Measurements from ENCODE around the gene DYSF. TPM values are rescaled to one million over a fixed set of nuclear protein-coding genes. Genes with fewer than 3 reads are reported as not detected.

DYSF gene
- polyA plus RNA-seq, 1 donor from 2014 or later = 0.04 TPM

DNA sequence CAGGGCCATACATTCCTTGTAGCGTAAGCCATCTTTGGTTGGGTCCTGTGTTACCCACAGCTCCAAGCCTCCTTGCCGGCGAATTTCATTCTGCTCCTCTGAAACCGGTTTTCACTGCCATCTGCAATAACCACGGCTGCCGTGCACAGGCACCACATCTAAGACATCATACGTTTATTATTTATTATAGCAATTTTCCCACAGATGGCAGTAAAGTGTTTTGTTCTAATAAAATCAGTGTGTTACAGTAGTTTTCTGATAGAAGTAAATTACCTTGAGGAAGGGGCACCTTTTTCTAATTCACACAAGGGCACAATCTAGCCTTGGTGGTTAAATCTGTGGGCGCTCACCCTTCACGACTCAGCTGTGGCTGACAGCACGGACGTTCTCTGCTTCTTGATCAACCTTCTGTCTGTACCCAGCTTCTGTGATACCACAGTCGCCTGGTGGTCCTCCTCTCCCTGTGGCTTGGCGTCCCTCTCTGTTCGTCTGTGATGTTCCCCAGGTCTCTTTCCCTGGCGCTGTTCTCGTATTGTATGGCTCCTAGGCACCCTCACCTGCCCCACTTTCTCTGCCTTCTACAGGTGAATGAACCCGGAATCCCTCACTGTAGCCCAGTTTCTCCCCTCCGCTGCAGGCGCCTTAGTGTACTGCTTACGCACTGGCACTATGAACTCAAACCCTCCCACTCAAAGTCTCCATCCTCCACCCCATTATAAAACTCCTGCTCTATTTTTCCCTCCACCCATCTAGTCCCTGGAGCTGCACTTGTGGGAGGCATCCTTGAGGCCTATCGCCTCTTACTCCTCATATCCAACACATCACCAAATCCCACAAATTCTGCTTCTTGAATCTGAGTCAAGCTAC, 236.8 kb downstream of the DYSF start:
- H3K27ac ChIP-seq (ENCODE audit: low read length) = no peak overlapping the region
- no peak overlapping the region for H2AFZ ChIP-seq (ENCODE audit: low read depth, low read length)

DNA sequence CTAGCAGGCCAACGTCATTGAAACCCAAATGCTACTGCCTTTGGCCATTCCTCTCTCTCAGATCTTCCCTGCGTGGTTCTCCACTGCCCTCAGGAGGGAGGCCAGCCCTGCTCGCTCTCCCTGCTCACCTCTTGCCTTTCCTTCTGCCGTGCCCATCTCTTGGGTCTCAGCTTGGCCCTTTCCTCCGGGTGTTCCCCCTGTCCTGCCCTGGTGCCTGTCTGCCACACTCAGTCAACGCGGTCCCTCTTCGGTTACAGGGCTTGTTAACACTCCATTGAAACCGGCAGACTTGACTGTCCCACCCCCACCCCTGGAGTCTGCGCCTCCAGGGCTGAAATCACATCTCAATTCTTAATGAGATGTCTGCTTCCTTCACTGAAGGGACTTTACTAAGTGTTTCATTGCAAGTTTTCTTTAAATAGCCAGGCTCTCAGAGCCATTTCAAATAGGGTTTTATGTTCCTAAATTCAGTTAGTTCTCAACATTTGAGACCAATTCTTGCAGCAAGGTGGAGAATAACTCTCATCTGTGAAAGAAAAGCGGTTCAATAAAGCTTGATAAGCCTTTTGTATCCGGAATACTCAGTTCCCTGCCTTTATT, 237.6 kb downstream of the DYSF start:
- no peak overlapping the region for H3K27ac ChIP-seq (ENCODE audit: low read length)
- H3F3A ChIP-seq (ENCODE audit: insufficient read depth, low read length, poor library complexity, severe bottlenecking) = no peaks in the 10 kb centered on the region
- TF ChIP-seq MXI1 (conservative IDR thresholded peaks at IDR 0.05; ENCODE audit: poor library complexity, severe bottlenecking) (no peak), POLR2AphosphoS5 (IDR thresholded peaks at IDR 0.05) (no peak), TAF1 (IDR thresholded peaks at IDR 0.05; ENCODE audit: low read depth) (no peak)
- TF ChIP-seq, protein P1, sequence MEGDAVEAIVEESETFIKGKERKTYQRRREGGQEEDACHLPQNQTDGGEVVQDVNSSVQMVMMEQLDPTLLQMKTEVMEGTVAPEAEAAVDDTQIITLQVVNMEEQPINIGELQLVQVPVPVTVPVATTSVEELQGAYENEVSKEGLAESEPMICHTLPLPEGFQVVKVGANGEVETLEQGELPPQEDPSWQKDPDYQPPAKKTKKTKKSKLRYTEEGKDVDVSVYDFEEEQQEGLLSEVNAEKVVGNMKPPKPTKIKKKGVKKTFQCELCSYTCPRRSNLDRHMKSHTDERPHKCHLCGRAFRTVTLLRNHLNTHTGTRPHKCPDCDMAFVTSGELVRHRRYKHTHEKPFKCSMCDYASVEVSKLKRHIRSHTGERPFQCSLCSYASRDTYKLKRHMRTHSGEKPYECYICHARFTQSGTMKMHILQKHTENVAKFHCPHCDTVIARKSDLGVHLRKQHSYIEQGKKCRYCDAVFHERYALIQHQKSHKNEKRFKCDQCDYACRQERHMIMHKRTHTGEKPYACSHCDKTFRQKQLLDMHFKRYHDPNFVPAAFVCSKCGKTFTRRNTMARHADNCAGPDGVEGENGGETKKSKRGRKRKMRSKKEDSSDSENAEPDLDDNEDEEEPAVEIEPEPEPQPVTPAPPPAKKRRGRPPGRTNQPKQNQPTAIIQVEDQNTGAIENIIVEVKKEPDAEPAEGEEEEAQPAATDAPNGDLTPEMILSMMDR (IDR thresholded peaks at IDR 0.05; ENCODE audit: poor library complexity, severe bottlenecking) = no peak
- no peaks in the 10 kb centered on the region for H3K9me2 ChIP-seq (ENCODE audit: insufficient read depth, low read length)
- no peak overlapping the region for H3K9ac ChIP-seq (ENCODE audit: low read length)
- no peak overlapping the region for H2AFZ ChIP-seq (ENCODE audit: low read depth, low read length)
- no peaks in the 10 kb centered on the region for H3K27me3 ChIP-seq (ENCODE audit: insufficient read depth, low read depth, low read length)
- no peaks in the 10 kb centered on the region for H3K79me2 ChIP-seq (replicated peaks; ENCODE audit: insufficient read depth, low read length)
- no peak overlapping the region for H3K4me3 ChIP-seq (ENCODE audit: low read length)
- H3K4me2 ChIP-seq (ENCODE audit: low read length) = no peak overlapping the region
- H3K9me3 ChIP-seq (ENCODE audit: low read length) = no peaks in the 10 kb centered on the region
- H3K36me3 ChIP-seq (ENCODE audit: insufficient read depth, low read length) = no peaks in the 10 kb centered on the region
- H4K20me1 ChIP-seq (ENCODE audit: insufficient read depth) = no peaks in the 10 kb centered on the region

More for the DNA sequence above, 236.8 kb downstream of the DYSF start:
- Histone ChIP-seq H4K20me1 (ENCODE audit: insufficient read depth) (no peaks in the 10 kb centered on the region), H3K9me2 (ENCODE audit: insufficient read depth, low read length) (no peaks in the 10 kb centered on the region), H3K9me3 (ENCODE audit: low read length) (no peaks in the 10 kb centered on the region), H3K4me3 (ENCODE audit: low read length) (no peak overlapping the region), H3K9ac (ENCODE audit: low read length) (no peak overlapping the region), H3K79me2 (replicated peaks; ENCODE audit: insufficient read depth, low read length) (no peaks in the 10 kb centered on the region), H3K36me3 (ENCODE audit: insufficient read depth, low read length) (no peaks in the 10 kb centered on the region), H3K27me3 (ENCODE audit: insufficient read depth, low read depth, low read length) (no peaks in the 10 kb centered on the region), H3F3A (ENCODE audit: insufficient read depth, low read length, poor library complexity, severe bottlenecking) (no peaks in the 10 kb centered on the region), H3K4me2 (ENCODE audit: low read length) (no peak overlapping the region)
- no peak for TF ChIP-seq EZH2 (IDR thresholded peaks at IDR 0.05; ENCODE audit: borderline replicate concordance, insufficient read depth, low read length, poor library complexity, severe bottlenecking)
- TF ChIP-seq POLR2AphosphoS5 (IDR thresholded peaks at IDR 0.05) = no peak
- TF ChIP-seq TAF1 (IDR thresholded peaks at IDR 0.05; ENCODE audit: low read depth) = no peak
- no peak for TF ChIP-seq SMC3 (conservative IDR thresholded peaks at IDR 0.05; ENCODE audit: poor library complexity)
- TF ChIP-seq, protein P2, sequence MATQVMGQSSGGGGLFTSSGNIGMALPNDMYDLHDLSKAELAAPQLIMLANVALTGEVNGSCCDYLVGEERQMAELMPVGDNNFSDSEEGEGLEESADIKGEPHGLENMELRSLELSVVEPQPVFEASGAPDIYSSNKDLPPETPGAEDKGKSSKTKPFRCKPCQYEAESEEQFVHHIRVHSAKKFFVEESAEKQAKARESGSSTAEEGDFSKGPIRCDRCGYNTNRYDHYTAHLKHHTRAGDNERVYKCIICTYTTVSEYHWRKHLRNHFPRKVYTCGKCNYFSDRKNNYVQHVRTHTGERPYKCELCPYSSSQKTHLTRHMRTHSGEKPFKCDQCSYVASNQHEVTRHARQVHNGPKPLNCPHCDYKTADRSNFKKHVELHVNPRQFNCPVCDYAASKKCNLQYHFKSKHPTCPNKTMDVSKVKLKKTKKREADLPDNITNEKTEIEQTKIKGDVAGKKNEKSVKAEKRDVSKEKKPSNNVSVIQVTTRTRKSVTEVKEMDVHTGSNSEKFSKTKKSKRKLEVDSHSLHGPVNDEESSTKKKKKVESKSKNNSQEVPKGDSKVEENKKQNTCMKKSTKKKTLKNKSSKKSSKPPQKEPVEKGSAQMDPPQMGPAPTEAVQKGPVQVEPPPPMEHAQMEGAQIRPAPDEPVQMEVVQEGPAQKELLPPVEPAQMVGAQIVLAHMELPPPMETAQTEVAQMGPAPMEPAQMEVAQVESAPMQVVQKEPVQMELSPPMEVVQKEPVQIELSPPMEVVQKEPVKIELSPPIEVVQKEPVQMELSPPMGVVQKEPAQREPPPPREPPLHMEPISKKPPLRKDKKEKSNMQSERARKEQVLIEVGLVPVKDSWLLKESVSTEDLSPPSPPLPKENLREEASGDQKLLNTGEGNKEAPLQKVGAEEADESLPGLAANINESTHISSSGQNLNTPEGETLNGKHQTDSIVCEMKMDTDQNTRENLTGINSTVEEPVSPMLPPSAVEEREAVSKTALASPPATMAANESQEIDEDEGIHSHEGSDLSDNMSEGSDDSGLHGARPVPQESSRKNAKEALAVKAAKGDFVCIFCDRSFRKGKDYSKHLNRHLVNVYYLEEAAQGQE (IDR thresholded peaks at IDR 0.05; ENCODE audit: borderline replicate concordance) = no peak

All from neural cell (in vitro differentiated cells).